CD4-positive, CD25-positive, alpha-beta regulatory T cell (primary cell): ENCODE measurements around the gene ITGB1BP1. TPM values are rescaled to one million over a fixed set of nuclear protein-coding genes. Genes with fewer than 3 reads are reported as not detected.

ENCODE experiments used
- ATAC-seq, 2 donors: fragments of 150-1000 bp; cut with Tn5 transposase; one replicate each; pipeline ENCODE4 v1.10.0; 2021; ENCODE audit warnings: low read depth in 2 of 2, moderate number of reproducible peaks in 2 of 2, moderate library complexity in 1 of 2
- DNase-seq, 3 donors: peaks; one replicate each; pipeline versions ENCODE4 v3.0.0 to v3.0.0-alpha.2; 2012 to 2022; ENCODE audit warnings: mixed read lengths in 1 of 3
- H3K27ac ChIP-seq: one replicate; pipeline ENCODE4 v1.7.0; 2013; ENCODE audit warnings: mild to moderate bottlenecking, low read length; ENCODE audit not compliant: insufficient read depth, poor library complexity, severe bottlenecking
- H3K27me3 ChIP-seq: one replicate; pipeline ENCODE4 v1.7.0; 2013; ENCODE audit warnings: low read length; ENCODE audit not compliant: control insufficient read depth, insufficient read depth
- H3K36me3 ChIP-seq: one replicate; pipeline ENCODE4 v1.7.0; 2013; ENCODE audit warnings: mild to moderate bottlenecking, low read length, moderate library complexity; ENCODE audit not compliant: control insufficient read depth, insufficient read depth
- H3K4me1 ChIP-seq: 2 replicates; pipeline ENCODE4 v1.7.0; 2013; ENCODE audit warnings: mild to moderate bottlenecking, low read length; ENCODE audit not compliant: insufficient read depth, control insufficient read depth, poor library complexity, severe bottlenecking
- H3K4me3 ChIP-seq: one replicate; pipeline ENCODE4 v1.7.0; 2013; ENCODE audit warnings: low read depth, mild to moderate bottlenecking, low read length, moderate library complexity
- H3K9me3 ChIP-seq, 2 experiments: 1 replicate in 1 of 2; 2 replicates in 1 of 2; pipeline ENCODE4 v1.7.0; 2013; ENCODE audit warnings: low read length in 2 of 2, mild to moderate bottlenecking in 1 of 2, moderate library complexity in 1 of 2; ENCODE audit not compliant: control insufficient read depth in 2 of 2
- H3K27ac Mint-ChIP-seq, 3 donors: one replicate each; pipeline ENCODE4 v1.8.0; 2020 to 2022; ENCODE audit warnings: mild to moderate bottlenecking in 3 of 3, mixed read lengths in 3 of 3, moderate library complexity in 2 of 3
- H3K27me3 Mint-ChIP-seq: one replicate; pipeline ENCODE4 v1.8.0; 2022; ENCODE audit warnings: mild to moderate bottlenecking, mixed read lengths
- H3K36me3 Mint-ChIP-seq: one replicate; pipeline ENCODE4 v1.8.0; 2020; ENCODE audit warnings: mixed read lengths
- H3K4me1 Mint-ChIP-seq, 4 donors: one replicate each; pipeline ENCODE4 v1.8.0; 2020 to 2022; ENCODE audit warnings: mixed read lengths in 4 of 4, mild to moderate bottlenecking in 1 of 4
- H3K4me3 Mint-ChIP-seq, 4 donors: one replicate each; pipeline ENCODE4 v1.8.0; 2020 to 2022; ENCODE audit warnings: mild to moderate bottlenecking in 4 of 4, mixed read lengths in 4 of 4, moderate library complexity in 3 of 4
- H3K9me3 Mint-ChIP-seq, 7 donors: one replicate each; pipeline ENCODE4 v1.8.0; 2020 to 2022; ENCODE audit warnings: mixed read lengths in 7 of 7, mild to moderate bottlenecking in 3 of 7, moderate library complexity in 2 of 7
- polyA plus RNA-seq, 4 donors: library from polyadenylated mRNA; unstranded; fragments of 300-500 nt; fragmentation: Illumina TruSeq; gene quantifications; one replicate each; pipeline ENCODE4 v1.2.3, GENCODE V29; 2021
- total RNA-seq: library from RNA; stranded (reverse); gene quantifications from one replicate; pipeline ENCODE4 v1.2.3, GENCODE V29; 2022

ITGB1BP1 gene
- total and polyA plus RNA-seq, 5 donors from 2014 or later, result 65.3 to 199 (median 166) TPM

DNA sequence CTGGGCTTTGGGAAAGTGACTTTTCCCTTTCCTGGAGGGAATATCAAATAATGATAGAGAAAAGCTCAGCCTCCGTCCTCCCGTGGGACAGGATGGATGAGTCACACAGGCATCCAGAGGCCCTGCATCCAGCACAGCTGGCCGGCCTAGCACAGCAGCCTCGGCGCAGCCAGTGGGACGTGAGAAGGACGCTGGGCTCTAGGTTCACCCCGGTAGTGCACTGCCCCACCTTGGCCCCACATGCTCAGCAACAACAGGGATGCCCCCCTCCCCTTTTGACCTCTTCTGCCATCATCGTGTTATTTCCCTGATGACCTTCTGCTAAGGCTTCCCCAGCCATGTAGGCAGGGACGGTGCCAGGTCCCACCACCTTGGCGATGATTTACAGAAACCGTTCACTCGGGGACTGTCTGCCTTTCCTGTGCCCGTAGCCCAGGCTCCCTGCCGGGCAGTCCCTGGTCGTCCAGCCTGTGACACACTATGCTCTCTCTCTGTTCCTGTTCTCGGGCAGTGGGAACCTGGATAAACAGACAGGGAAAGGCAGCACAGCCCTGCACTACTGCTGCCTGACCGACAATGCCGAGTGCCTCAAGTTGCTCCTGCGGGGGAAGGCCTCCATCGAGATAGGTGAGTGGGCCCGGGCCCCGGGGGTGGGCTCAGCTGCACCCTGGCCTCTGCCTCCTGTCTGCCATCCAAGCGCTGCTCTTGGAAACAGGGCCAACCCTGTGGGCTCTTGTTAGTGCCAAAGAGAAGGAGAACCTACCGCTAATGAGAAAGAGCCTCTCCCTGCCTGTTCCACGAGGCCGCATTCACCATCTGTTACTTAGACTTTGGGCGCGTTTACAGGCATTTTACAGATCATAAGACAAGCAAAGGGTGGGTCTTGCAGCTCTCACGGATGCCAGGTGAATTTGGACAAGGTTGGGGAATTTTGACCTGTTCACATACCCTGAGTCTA lies 44.6 kb downstream of the ITGB1BP1 start:
- Histone ChIP-seq H3K4me1 (no peaks in the 10 kb centered on the region), H3K36me3 (no peaks in the 10 kb centered on the region), H3K27ac (no peak overlapping the region), H3K9me3 (no peaks in the 10 kb centered on the region), H3K27me3 (peaks cover 5% of the 10 kb centered on the region), H3K4me3 (no peak overlapping the region)
- H3K4me1 Mint-ChIP-seq, result no peaks in the 10 kb centered on the region
- peaks cover 15% of the 10 kb centered on the region for H3K27me3 Mint-ChIP-seq
- ATAC-seq (no peak), DNase-seq (no peak)
- H3K9me3 Mint-ChIP-seq, result peaks cover 0 to 2% (median 0%) of the 10 kb centered on the region in 7 donors
- H3K36me3 Mint-ChIP-seq, result no peaks in the 10 kb centered on the region
- H3K27ac Mint-ChIP-seq, result no peak overlapping the region
- H3K4me3 Mint-ChIP-seq, result no peak overlapping the region

- H3K4me3 Mint-ChIP-seq, result no peak overlapping the region
Observed at GRCh38 chr2:9377461-9378097, 45.7 kb downstream of the ITGB1BP1 start.

GRCh38 chr2:9375857-9376428 lies 47.4 kb downstream of the ITGB1BP1 start:
- peaks cover 0 to 2% (median 0%) of the 10 kb centered on the region in 7 donors for H3K9me3 Mint-ChIP-seq
- no peaks in the 10 kb centered on the region for H3K4me1 Mint-ChIP-seq

More at GRCh38 chr2:9377461-9378097, 45.7 kb downstream of the ITGB1BP1 start:
- Histone ChIP-seq H3K4me3 (no peak overlapping the region), H3K9me3 (no peaks in the 10 kb centered on the region), H3K27me3 (peaks cover 5% of the 10 kb centered on the region), H3K36me3 (no peaks in the 10 kb centered on the region), H3K4me1 (no peaks in the 10 kb centered on the region), H3K27ac (no peak overlapping the region)
- Mint-ChIP-seq H3K27ac (no peak overlapping the region), H3K4me1 (no peaks in the 10 kb centered on the region), H3K36me3 (no peaks in the 10 kb centered on the region), H3K27me3 (peaks cover 15% of the 10 kb centered on the region), H3K9me3 (peaks cover 0 to 2% (median 0%) of the 10 kb centered on the region in 7 donors)
- ATAC-seq, result no peak
- DNase-seq, result no peak

GRCh38 chr2:9374071-9374730 lies 49.1 kb downstream of the ITGB1BP1 start:
- Histone ChIP-seq H3K4me1 (no peaks in the 10 kb centered on the region), H3K4me3 (no peak overlapping the region), H3K27me3 (peaks cover 2% of the 10 kb centered on the region), H3K36me3 (no peaks in the 10 kb centered on the region), H3K9me3 (no peaks in the 10 kb centered on the region), H3K27ac (no peak overlapping the region)
- Mint-ChIP-seq H3K4me1 (no peaks in the 10 kb centered on the region), H3K27me3 (peaks cover 27% of the 10 kb centered on the region), H3K9me3 (peaks cover 0 to 2% (median 0%) of the 10 kb centered on the region in 7 donors), H3K27ac (no peak overlapping the region), H3K4me3 (no peak overlapping the region), H3K36me3 (no peaks in the 10 kb centered on the region)
- no peak for ATAC-seq
- no peak for DNase-seq

More at GRCh38 chr2:9375857-9376428, 47.4 kb downstream of the ITGB1BP1 start:
- H3K4me3 Mint-ChIP-seq, result no peak overlapping the region
- Histone ChIP-seq H3K4me3 (no peak overlapping the region), H3K27ac (no peak overlapping the region), H3K36me3 (no peaks in the 10 kb centered on the region), H3K27me3 (peaks cover 2% of the 10 kb centered on the region), H3K9me3 (no peaks in the 10 kb centered on the region), H3K4me1 (no peaks in the 10 kb centered on the region)
- H3K27me3 Mint-ChIP-seq, result peaks cover 20% of the 10 kb centered on the region
- ATAC-seq (no peak), DNase-seq (no peak)
- no peak overlapping the region for H3K27ac Mint-ChIP-seq
- H3K36me3 Mint-ChIP-seq, result no peaks in the 10 kb centered on the region

DNA sequence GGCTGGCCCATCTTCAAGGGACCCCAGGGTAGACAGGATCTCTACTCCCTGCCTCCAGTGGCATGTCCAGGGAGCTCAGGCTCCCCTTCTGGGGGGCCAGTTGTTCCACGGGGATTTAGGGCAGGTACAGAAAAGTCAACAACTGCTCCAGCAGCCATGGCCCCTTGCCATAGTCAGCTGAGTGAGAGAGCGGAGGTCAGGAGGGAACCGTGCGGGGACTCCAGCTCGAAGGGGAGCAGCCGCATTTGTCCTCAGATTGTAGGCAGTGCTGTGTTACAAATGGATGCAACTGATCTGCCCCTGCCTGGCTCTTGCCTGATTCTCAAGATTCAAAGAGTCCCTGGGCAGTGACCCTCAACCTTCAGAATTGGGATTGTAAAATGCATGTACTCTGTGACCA lies 49.9 kb downstream of the ITGB1BP1 start:
- no peak overlapping the region for H3K4me3 ChIP-seq
- Mint-ChIP-seq H3K36me3 (no peaks in the 10 kb centered on the region), H3K4me1 (no peaks in the 10 kb centered on the region), H3K9me3 (peaks cover 0 to 1% (median 0%) of the 10 kb centered on the region in 7 donors), H3K27ac (no peak overlapping the region), H3K27me3 (peaks cover 27% of the 10 kb centered on the region), H3K4me3 (no peak overlapping the region)
- no peaks in the 10 kb centered on the region for H3K36me3 ChIP-seq
- no peak overlapping the region for H3K27ac ChIP-seq
- H3K4me1 ChIP-seq, result no peaks in the 10 kb centered on the region
- peaks cover 2% of the 10 kb centered on the region for H3K27me3 ChIP-seq
- ATAC-seq (no peak), DNase-seq (no peak)
- no peaks in the 10 kb centered on the region for H3K9me3 ChIP-seq

DNA sequence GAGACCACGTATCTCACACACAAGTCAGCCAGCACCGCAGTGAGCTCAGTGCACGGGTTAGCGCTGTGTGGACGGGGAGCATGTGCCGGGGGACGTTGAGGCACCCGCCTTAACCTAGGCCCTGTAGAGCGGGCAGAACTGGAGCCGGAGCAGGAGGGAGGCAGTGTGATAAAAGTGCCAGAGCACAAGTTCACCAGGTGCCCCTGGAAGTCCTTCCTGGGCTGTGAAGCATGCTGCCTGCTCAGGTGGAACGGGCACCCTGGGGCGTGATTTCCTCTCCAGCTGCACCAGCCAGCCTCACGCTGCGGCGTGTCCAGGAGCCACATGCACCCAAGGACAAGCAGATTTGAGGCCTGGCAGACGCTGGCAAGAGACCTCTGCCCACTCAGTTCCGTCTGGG lies 50.3 kb downstream of the ITGB1BP1 start:
- peaks cover 0 to 1% (median 0%) of the 10 kb centered on the region in 7 donors for H3K9me3 Mint-ChIP-seq
- no peaks in the 10 kb centered on the region for H3K36me3 Mint-ChIP-seq
- H3K27me3 Mint-ChIP-seq, result peaks cover 27% of the 10 kb centered on the region
- no peaks in the 10 kb centered on the region for H3K4me1 Mint-ChIP-seq
- no peak for ATAC-seq
- no peak overlapping the region for H3K27ac ChIP-seq
- H3K9me3 ChIP-seq, result no peaks in the 10 kb centered on the region
- no peak for DNase-seq
- no peaks in the 10 kb centered on the region for H3K4me1 ChIP-seq
- H3K4me3 ChIP-seq, result no peak overlapping the region
- H3K27me3 ChIP-seq, result peaks cover 2% of the 10 kb centered on the region
- H3K36me3 ChIP-seq, result no peaks in the 10 kb centered on the region
- no peak overlapping the region for H3K4me3 Mint-ChIP-seq
- H3K27ac Mint-ChIP-seq, result no peak overlapping the region

DNA sequence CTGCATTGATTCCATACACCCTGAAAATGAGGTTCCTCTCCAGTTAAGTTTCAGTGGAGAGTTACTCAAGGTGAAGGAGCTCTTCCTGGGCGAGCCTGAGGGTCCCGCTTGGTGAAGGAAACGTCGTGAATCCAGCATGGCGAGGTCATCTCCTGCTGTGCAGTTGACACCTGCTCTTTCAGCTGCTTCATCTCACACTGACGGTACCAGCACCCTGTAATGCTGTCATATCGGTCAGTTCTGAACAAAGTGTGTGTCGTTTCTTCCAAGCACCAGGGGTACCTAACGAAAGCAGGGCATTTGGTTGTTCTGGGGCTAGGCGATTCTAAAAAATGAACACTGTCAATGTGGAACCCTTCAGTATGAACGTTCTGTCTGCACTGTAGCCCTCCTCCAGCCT lies 52.6 kb downstream of the ITGB1BP1 start:
- DNase-seq (no peak), ATAC-seq (no peak)
- peak overlapping the region in 1 of 3 donors; percentile 48 for H3K27ac Mint-ChIP-seq
- no peak overlapping the region for H3K4me3 Mint-ChIP-seq
- no peaks in the 10 kb centered on the region for H3K4me1 ChIP-seq
- no peaks in the 10 kb centered on the region for H3K36me3 Mint-ChIP-seq
- H3K9me3 ChIP-seq, result no peaks in the 10 kb centered on the region
- H3K4me3 ChIP-seq, result no peak overlapping the region
- peaks cover 0 to 1% (median 0%) of the 10 kb centered on the region in 7 donors for H3K9me3 Mint-ChIP-seq
- no peak overlapping the region for H3K27ac ChIP-seq
- no peaks in the 10 kb centered on the region for H3K36me3 ChIP-seq
- peaks cover 23% of the 10 kb centered on the region for H3K27me3 Mint-ChIP-seq
- no peaks in the 10 kb centered on the region for H3K27me3 ChIP-seq
- H3K4me1 Mint-ChIP-seq, result no peaks in the 10 kb centered on the region
